Stimulated activated CD4-positive, alpha-beta T cell treated with anti-CD3 and anti-CD28 coated beads, Interleukin-12 subunit alpha, Interleukin-12 subunit beta, amount 100 ng/mL, for 4 hours (primary cell): ENCODE data around the gene UVRAG.

Source experiments
- DNase-seq: peaks from one replicate; pipeline ENCODE4 v3.0.0-alpha.2; 2020

The UVRAG gene

DNA sequence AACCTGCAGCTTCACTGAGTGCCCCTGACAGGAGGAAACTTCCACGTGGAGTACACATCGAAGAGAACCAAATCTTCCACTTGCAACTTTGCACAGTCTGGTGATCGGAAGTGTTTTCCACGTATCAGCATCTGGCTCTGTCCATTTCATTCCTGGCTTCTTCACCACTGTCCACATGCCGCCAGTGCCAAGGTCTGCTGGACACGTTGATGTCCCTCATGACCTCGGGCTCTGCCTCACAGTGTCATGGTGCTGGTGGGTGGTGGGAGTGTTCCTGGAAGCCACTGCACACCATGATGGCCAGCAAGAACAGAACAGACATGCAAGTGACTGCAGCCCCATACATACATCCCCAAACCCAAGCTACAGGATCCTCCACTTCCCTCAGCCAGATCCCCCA, 342.9 kb downstream of the UVRAG start:
- DNase-seq, result no peak

DNA sequence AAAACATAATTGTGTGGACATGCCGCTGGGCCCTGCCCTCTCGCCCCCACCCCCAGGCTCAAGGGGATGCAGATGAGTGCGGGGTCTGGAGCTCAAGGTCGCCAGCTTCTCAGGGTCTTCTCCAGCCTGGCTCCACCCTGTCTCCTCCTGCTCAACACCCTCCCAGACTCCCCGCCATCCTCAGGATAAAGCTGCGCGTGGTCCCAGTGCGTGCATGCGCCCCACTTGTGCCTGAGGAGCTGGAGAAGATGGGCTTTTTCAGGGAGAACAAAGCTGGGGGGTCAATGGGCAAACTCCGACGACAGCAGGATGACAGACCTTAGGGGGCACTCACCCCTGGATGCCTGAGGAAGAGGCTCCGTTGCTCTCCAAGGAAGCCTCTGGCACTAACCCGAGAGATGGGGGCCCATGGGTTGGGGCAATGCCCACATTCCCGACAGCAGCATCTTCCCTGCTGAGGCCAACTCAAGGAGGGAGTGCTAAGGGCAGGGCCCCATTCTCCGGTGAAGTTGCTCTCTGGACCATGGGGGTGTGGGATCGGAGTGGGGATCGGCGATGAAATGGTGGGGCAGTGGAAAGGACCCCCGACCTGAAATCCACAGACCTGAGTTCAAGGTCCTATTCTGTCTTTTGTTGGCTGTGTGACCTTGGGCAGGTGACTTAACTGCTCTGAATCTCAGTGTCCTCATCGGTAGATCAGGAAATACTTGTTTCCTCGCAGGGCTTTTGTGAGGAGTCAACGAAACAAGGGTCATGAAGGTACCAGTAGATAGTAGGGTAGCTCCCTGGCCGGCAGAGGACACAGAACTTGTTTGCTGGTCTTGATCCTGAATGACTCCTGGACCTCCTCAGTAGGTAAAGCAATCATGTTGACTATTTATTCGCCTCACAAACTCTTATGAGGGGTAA, 343.6 kb downstream of the UVRAG start:
- DNase-seq, result no peak

DNA sequence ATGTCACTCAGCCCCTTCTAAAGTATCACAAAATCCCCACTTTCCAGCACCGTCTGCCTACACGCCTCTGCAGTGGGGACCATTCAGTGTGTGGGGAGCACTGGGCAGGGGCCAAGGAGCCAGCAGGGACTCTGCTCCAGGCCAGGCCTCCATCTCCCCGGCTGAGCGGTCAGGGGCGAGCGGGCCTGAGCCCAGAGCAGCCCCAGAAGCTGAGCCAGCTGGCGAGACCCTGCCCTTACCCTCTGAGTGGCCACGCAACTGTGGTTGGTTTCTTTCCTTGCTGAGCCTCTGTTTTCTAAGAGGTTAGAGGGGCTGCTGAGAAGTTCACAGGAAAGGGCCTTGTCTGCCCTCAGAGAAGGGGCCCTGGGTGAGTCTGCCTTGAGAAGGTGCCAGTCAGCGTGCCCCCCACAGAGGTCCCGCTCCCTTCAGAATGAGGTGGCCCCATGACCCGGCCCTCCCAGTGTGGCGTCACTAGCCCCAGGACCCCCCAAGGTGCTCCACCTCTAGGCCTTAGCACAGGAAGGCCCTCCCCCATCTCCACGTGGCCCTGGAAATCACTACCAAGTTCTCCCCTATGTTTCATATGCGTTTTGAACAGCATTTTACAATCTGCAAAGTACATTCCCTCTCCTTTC, 344.4 kb downstream of the UVRAG start:
- no peak for DNase-seq

GRCh38 chr11:76159983-76160661, 345.1 kb downstream of the UVRAG start:
- no peak for DNase-seq

DNA sequence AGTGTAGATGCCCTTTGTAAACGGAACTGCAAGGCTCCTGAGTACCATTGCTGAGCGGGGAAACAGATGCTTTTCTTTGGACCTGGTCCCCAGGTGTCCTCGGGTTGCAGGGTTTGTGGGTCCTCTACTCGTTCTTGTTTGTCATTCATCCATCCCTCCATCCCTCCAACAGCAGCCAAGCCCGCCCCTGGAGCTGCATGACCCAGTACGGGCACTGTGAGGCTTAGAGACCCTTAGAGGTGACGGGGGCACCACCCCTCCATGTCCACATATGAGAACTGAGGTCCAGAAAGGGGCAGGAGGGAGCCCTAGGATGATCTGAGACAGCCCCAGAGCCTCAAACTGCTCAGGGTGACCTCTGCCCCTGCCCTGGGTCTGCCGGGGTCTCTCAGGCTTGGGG, 345.8 kb downstream of the UVRAG start:
- DNase-seq, result no peak

DNA sequence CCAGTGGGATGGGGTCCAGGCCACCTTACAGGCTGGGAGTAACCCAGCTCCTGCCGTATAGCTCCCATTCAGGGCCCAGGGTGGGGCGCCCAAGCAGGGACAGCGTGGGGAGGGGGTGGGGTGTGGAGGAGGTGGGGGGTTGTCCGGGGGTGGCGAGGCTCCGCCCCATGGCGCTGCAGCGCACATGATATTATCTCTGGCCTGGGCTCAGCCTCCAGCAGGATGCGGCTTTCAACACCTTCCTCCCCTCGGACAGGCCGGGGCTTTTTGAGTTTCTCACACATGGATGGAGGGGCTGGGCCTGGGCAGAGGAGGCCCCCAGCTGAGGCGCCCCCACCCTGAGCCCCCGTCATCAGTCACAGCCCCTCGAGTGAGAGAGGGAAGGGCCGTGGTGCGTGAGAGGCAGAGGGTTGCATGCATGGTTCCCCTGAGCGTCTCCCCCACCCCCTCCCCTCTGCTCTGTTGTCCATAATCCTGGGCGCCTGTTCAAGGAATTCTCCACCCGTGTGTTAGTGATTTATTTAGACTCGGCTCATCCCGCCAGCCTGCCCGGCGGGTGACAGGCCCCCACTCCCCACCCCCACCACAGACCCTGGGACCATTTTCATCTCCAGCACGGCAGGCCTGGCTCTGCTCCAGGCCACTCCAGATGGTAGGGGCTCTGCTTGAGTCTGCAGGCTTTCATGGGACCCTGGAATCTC, 346.4 kb downstream of the UVRAG start:
- no peak for DNase-seq

- no peak for DNase-seq
Observed at GRCh38 chr11:76162336-76163288, 347.6 kb downstream of the UVRAG start.

DNA sequence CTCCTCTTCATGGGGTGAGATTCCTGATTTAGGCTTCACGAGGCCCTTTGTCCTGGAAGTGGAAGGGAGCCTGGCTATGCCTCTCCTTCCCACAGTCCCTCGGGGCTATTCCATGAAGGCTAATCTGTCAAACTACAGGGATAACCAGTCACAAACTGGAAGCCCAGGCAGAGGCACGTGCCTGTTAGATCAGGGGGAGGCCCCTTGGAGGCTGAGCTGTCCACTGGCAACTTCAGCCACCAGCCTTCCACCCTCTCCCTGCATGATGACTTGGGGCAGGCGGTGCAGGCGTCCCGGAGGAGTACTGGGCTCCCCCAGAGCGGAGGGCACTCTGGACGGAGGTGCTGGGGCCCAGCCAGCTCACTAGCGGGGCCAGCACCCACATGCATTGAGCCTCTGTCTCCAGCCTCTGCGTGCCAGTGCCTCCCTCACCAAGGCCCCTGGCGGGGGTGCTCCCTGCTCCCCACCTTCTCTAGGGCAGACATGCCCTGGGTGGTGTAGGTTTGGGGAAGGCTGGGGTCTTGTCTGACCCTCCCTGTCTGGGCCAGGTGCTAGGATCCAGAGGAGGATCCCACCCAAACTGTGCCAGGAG, 348.4 kb downstream of the UVRAG start:
- no peak for DNase-seq

DNA sequence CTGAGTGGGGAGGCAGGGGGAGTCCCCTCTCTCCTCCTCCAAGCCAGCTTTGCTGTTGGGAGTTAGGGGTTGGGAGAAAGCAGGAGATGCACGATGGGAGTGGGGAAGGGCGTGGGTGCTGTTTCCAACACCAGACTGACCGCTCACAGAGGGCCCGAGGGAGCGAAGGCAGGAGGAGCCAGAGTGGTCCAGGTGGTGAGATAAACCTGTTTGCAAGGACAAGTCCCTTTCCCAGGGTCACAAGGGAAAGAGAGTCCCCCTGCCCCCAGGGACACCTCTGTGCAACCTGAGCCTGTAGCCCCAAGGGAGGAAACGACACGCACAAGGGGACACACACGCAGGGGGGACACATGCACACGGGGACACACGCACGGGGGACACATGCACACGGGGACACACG, 349.1 kb downstream of the UVRAG start:
- no peak for DNase-seq

DNA sequence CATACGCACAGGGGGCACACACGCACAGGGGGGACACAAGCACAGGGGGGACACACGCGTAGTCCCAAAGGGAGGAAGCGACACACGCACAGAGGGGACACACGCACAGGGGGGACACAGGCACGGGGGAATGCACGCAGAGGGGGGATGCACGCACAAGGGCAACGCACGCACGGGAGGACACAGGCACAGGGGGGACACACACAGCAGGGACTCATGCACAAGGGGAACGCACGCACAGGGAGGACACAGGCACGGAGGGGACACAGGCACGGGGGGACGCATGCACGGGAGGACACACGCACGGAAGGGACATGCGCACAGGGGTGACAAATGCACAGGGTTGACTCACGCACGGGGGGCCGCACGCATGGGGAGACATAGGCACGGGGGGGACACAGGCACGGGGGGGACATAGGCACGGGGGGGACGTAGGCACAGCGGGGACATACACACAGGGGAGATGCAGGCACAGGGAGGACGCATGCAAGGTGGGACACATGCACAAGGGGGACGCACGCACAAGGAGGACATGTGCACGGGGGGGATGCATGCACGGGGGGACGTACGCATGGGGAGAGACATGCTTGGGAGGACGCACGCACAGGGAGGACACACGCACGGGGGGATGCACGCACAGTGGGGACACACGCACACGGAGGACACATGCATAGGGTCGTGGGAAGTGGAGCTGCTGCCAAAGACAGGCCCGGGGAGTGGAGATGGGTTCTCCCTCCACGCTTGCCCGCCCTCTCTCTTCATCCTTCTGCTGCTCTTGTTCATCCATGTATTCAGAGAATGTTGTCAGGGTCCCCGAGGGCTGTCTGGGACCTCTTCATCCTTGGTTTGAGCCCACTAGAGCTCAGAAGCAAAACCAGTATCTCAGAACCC, 350.1 kb downstream of the UVRAG start:
- no peak for DNase-seq

GRCh38 chr11:76166314-76166713, 351.3 kb downstream of the UVRAG start:
- no peak for DNase-seq

GRCh38 chr11:76167590-76167989, 352.6 kb downstream of the UVRAG start:
- no peak for DNase-seq

GRCh38 chr11:76169473-76169896, 354.5 kb downstream of the UVRAG start:
- no peak for DNase-seq

DNA sequence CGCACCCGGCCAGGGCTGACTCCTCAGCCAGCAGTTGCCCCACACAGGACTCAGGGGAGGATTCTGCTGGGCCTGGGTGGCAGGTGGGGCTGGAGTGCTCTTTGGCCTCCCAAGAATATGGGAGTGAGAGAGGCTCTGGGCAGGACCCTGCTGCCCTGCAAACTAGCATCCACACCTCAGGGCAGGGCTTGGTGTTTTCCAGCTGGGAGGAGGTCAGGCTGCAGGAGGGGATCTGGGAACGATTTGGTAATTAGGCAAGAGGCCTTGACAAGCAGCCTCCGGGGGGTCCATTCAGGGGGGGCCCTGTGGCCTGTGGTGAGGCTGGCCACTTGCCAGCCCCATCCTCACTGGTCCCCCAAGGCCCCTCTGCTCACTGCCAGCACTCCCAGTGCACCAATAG, 355.5 kb downstream of the UVRAG start:
- no peak for DNase-seq

- no peak for DNase-seq
Observed at GRCh38 chr11:76172583-76172982, 357.6 kb downstream of the UVRAG start.

DNA sequence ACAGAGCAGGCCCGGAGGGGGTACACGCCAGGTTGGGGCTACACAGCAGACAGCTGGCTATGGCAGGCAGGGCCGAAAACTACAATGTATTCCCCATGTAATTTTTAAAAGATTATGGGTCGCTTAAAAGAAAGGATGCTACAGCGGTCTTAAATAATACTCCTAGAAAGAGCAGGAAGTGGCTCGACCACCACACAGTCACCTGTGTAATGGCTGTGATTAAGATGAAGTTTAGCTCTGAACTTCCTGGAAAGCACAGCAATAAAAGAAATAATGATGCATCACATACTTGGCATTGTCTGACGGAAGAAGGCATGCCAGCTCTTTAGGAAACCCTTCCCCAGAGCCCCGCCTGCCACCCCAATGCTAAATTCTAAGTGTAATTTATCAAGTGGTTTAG, 358.7 kb downstream of the UVRAG start:
- DNase-seq, result no peak

- DNase-seq, result no peak
Observed at GRCh38 chr11:76174330-76174729, 359.3 kb downstream of the UVRAG start.

DNA sequence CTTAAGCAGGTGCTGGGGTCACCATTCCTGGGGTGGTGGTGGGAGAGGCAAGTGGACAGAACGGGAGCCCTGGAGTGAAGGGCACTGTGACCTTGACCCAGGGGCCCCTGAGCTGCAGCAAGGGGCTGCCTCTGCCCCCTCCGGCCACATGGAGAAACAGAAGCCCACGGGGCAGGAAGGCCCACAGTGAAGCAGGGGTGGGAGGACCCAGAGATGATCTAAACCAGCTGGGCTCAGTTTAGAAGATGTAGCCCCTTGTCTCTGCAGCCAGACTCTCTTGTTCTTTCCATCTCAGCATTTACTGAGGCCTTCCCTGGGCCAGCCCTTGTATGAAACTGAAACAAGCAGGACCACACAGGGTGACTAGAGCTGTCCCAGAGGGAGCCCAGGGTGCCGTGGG, 360.8 kb downstream of the UVRAG start:
- DNase-seq, result no peak

DNA sequence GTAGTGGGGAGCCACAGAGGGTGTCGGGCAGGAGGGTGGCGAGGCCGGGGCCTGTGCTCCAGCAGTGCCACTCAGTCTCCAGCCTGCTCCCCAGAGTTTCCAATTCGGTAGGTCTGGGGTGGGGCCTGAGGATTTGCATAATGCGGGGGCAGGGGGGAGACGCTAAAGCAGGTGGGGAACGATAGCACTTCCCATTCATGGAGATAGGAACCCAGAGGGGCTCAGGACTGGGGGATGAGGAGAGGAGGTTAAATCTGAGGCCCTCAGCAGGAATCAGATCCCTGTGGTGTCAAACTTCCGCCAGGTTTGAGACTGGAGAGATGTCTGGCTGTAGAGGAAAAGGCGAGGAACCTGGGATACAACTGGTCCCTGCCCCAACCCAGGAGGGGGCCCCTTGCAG, 361.5 kb downstream of the UVRAG start:
- no peak for DNase-seq

- DNase-seq, result no peak
Observed at GRCh38 chr11:76177250-76177686, 362.3 kb downstream of the UVRAG start.
